ENCODE results near the gene SLC1A4. TPM values are rescaled to one million over a fixed set of nuclear protein-coding genes. Genes with fewer than 3 reads are reported as not detected.
"Not testable (repeated sequence)": the region's sequence is repeated elsewhere in the genome, so short reads cannot be mapped to it uniquely, and the experiment has no call there.

SLC1A4 gene
- total RNA-seq, 1 donor: 24.1 TPM

GRCh38 chr2:64999754-65000153 is 10.6 kb downstream of the SLC1A4 start:
- TF ChIP-seq CTCF (IDR thresholded peaks at IDR 0.05; ENCODE audit: insufficient read depth, low read length): no peak
- no peak overlapping the region for H3K4me3 ChIP-seq (ENCODE audit: low read depth, low read length)
- no peak for DNase-seq (ENCODE audit: low read depth)

- no peak for TF ChIP-seq CTCF (IDR thresholded peaks at IDR 0.05; ENCODE audit: insufficient read depth, low read length)
- H3K4me3 ChIP-seq (ENCODE audit: low read depth, low read length): no peak overlapping the region
- DNase-seq (ENCODE audit: low read depth): no peak
Measured at GRCh38 chr2:65000644-65001043, 11.4 kb downstream of the SLC1A4 start.

GRCh38 chr2:65003037-65003436 is 13.8 kb downstream of the SLC1A4 start:
- DNase-seq (ENCODE audit: low read depth): no peak
- H3K4me3 ChIP-seq (ENCODE audit: low read depth, low read length): no peak overlapping the region
- TF ChIP-seq CTCF (IDR thresholded peaks at IDR 0.05; ENCODE audit: insufficient read depth, low read length): no peak

- not testable (repeated sequence) for H3K4me3 ChIP-seq (ENCODE audit: low read depth, low read length); DNase-seq (ENCODE audit: low read depth)
Measured at GRCh38 chr2:65004232-65004631, 15.0 kb downstream of the SLC1A4 start.

GRCh38 chr2:65013776-65014175 is 24.6 kb downstream of the SLC1A4 start:
- DNase-seq (ENCODE audit: low read depth): no peak
- no peak overlapping the region for H3K4me3 ChIP-seq (ENCODE audit: low read depth, low read length)
- TF ChIP-seq CTCF (IDR thresholded peaks at IDR 0.05; ENCODE audit: insufficient read depth, low read length): no peak

GRCh38 chr2:65015731-65016130 is 26.5 kb downstream of the SLC1A4 start:
- H3K4me3 ChIP-seq (ENCODE audit: low read depth, low read length): no peak overlapping the region
- no peak for DNase-seq (ENCODE audit: low read depth)
- TF ChIP-seq CTCF (IDR thresholded peaks at IDR 0.05; ENCODE audit: insufficient read depth, low read length): no peak

GRCh38 chr2:65016789-65017188 is 27.6 kb downstream of the SLC1A4 start:
- no peak for DNase-seq (ENCODE audit: low read depth)
- no peak overlapping the region for H3K4me3 ChIP-seq (ENCODE audit: low read depth, low read length)
- TF ChIP-seq CTCF (IDR thresholded peaks at IDR 0.05; ENCODE audit: insufficient read depth, low read length): no peak

Measured in fibroblast of the aortic adventitia (primary cell).